Astrocyte of the hippocampus (primary cell): ENCODE measurements around the gene IKBKE.

Experiments
- DNase-seq: peaks from one replicate; pipeline ENCODE4 v3.0.0; 2011; ENCODE audit warnings: low read depth, low spot score

The IKBKE gene

GRCh38 chr1:206455289-206455665 lies 15.0 kb upstream of the IKBKE start:
- no peak for DNase-seq

- peak; percentile 59 for DNase-seq
Observed at GRCh38 chr1:206455666-206456344, 14.5 kb upstream of the IKBKE start.

- no peak for DNase-seq
Observed at GRCh38 chr1:206456577-206457370, 13.5 kb upstream of the IKBKE start.

- no peak for DNase-seq
Observed at GRCh38 chr1:206457408-206458120, 12.7 kb upstream of the IKBKE start.

- DNase-seq, result no peak
Observed at GRCh38 chr1:206459703-206460102, 10.6 kb upstream of the IKBKE start.

GRCh38 chr1:206460836-206461426 lies 9.3 kb upstream of the IKBKE start:
- DNase-seq, result no peak

- DNase-seq, result peak; percentile 84
Observed at GRCh38 chr1:206461602-206462455, 8.4 kb upstream of the IKBKE start.

- no peak for DNase-seq
Observed at GRCh38 chr1:206463137-206463536, 7.1 kb upstream of the IKBKE start.

GRCh38 chr1:206463911-206464310 lies 6.4 kb upstream of the IKBKE start:
- DNase-seq, result no peak

GRCh38 chr1:206464456-206464964 lies 5.8 kb upstream of the IKBKE start:
- DNase-seq, result peak; percentile 85

GRCh38 chr1:206465951-206466350 lies 4.3 kb upstream of the IKBKE start:
- DNase-seq, result no peak

- DNase-seq, result no peak
Observed at GRCh38 chr1:206466840-206467649, 3.2 kb upstream of the IKBKE start.

GRCh38 chr1:206467915-206468314 lies 2.4 kb upstream of the IKBKE start:
- DNase-seq, result no peak

- DNase-seq, result no peak
Observed at GRCh38 chr1:206468571-206468970, 1.7 kb upstream of the IKBKE start.

GRCh38 chr1:206469411-206469932 lies 804 bp upstream of the IKBKE start:
- no peak for DNase-seq

GRCh38 chr1:206470692-206471414 lies 577 bp downstream of the IKBKE start:
- DNase-seq, result peak; percentile 78

GRCh38 chr1:206471415-206471801 lies 1.1 kb downstream of the IKBKE start:
- DNase-seq, result no peak

- DNase-seq, result no peak
Observed at GRCh38 chr1:206472024-206472423, 1.7 kb downstream of the IKBKE start.

- DNase-seq, result peak; percentile 61
Observed at GRCh38 chr1:206472454-206472853, 2.2 kb downstream of the IKBKE start.
